C4-2B (cell line): ENCODE results near the gene MRPL18.
A peak's percentile ranks its signal among the peaks of the same experiment; 100 is the strongest.

Experiments used
- H3K27ac ChIP-seq: fragments of 450-650 bp; 2 replicates; pipeline ENCODE4 v1.5.1; 2017
- CTCF ChIP-seq: fragments of 450-650 bp; conservative IDR thresholded peaks from 2 replicates; pipeline ENCODE4 v1.5.1; 2017; ENCODE audit warnings: mild to moderate bottlenecking
- ZFX ChIP-seq: fragments of 450-650 bp; IDR thresholded peaks from 2 replicates; pipeline ENCODE4 v1.6.1; 2017

Gene MRPL18

GRCh38 chr6:159833997-159834603, 43.8 kb downstream of the MRPL18 start:
- no peak overlapping the region for H3K27ac ChIP-seq
- TF ChIP-seq ZFX: no peak
- TF ChIP-seq CTCF: no peak

- no peak overlapping the region for H3K27ac ChIP-seq
- TF ChIP-seq ZFX (no peak), CTCF (no peak)
These were observed 46.6 kb downstream of the MRPL18 start for GRCh38 chr6:159836718-159837490.

- TF ChIP-seq CTCF: no peak
- TF ChIP-seq ZFX: no peak
- no peak overlapping the region for H3K27ac ChIP-seq
These were observed 47.2 kb downstream of the MRPL18 start for GRCh38 chr6:159837511-159837910.

- TF ChIP-seq CTCF (no peak), ZFX (no peak)
- H3K27ac ChIP-seq: no peak overlapping the region
These were observed 47.9 kb downstream of the MRPL18 start for GRCh38 chr6:159838020-159838744.

- no peak for TF ChIP-seq ZFX
- TF ChIP-seq CTCF: peak; percentile 65
- H3K27ac ChIP-seq: no peak overlapping the region
These were observed 51.8 kb downstream of the MRPL18 start for GRCh38 chr6:159842035-159842434.

- no peak for TF ChIP-seq ZFX
- no peak for TF ChIP-seq CTCF
- no peak overlapping the region for H3K27ac ChIP-seq
These were observed 54.7 kb downstream of the MRPL18 start for GRCh38 chr6:159844737-159845645.
